ENCODE results near the gene FGFBP1. TPM values are rescaled to one million over a fixed set of nuclear protein-coding genes. Genes with fewer than 3 reads are reported as not detected.

The FGFBP1 gene
- total RNA-seq, 1 donor from 2014 or later = not detected

DNA sequence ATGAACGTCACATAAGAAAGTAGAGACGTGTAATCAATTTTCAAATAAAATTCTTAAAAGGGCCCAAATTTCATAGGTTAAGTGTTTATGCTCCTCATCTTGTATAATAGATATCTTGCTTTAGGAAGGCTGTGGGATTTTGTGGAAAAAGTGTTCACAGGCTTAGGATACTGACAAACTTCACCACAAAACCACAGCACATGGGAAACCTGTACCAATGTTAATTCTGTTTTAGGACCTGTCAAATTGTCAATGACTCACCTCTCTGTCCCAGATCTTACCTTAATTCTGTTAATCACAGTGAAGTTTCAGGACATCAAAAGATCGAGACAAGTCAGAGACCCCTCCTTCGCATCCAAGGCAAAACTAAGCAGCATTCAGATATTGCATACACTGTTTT lies 24.2 kb downstream of the FGFBP1 start:
- Mint-ChIP-seq H3K9me3 (ENCODE audit: unreplicated experiment) (peaks cover 5% of the 10 kb centered on the region), H3K4me1 (ENCODE audit: unreplicated experiment) (peaks cover 11% of the 10 kb centered on the region), H3K27ac (ENCODE audit: unreplicated experiment) (no peak overlapping the region), H3K4me3 (ENCODE audit: unreplicated experiment) (no peak overlapping the region), H3K36me3 (ENCODE audit: unreplicated experiment) (no peaks in the 10 kb centered on the region), H3K27me3 (ENCODE audit: unreplicated experiment) (no peaks in the 10 kb centered on the region)
- no peak for DNase-seq (ENCODE audit: extremely low spot score, unreplicated experiment)
- TF ChIP-seq, protein P1, sequence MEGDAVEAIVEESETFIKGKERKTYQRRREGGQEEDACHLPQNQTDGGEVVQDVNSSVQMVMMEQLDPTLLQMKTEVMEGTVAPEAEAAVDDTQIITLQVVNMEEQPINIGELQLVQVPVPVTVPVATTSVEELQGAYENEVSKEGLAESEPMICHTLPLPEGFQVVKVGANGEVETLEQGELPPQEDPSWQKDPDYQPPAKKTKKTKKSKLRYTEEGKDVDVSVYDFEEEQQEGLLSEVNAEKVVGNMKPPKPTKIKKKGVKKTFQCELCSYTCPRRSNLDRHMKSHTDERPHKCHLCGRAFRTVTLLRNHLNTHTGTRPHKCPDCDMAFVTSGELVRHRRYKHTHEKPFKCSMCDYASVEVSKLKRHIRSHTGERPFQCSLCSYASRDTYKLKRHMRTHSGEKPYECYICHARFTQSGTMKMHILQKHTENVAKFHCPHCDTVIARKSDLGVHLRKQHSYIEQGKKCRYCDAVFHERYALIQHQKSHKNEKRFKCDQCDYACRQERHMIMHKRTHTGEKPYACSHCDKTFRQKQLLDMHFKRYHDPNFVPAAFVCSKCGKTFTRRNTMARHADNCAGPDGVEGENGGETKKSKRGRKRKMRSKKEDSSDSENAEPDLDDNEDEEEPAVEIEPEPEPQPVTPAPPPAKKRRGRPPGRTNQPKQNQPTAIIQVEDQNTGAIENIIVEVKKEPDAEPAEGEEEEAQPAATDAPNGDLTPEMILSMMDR (IDR thresholded peaks at IDR 0.05) = no peak

DNA sequence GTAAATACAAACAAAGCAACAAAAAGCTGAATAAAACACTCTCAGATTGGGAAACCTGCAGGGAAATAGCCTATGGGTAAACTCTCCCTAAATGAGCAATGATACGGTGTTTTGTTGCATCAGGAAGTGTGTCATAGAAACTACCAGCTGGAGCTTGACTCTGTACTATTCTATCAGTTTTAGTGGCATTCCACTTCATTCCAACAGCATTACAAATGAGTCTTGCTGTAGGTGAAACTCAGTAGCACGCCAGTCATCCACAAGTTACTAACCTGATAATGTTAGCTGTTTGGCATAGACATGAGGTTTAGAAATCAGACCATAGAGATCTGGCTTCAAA lies 24.9 kb downstream of the FGFBP1 start:
- Mint-ChIP-seq H3K27ac (ENCODE audit: unreplicated experiment) (peak overlapping the region; percentile 18), H3K36me3 (ENCODE audit: unreplicated experiment) (no peaks in the 10 kb centered on the region), H3K27me3 (ENCODE audit: unreplicated experiment) (no peaks in the 10 kb centered on the region), H3K4me3 (ENCODE audit: unreplicated experiment) (no peak overlapping the region), H3K9me3 (ENCODE audit: unreplicated experiment) (peaks cover 9% of the 10 kb centered on the region), H3K4me1 (ENCODE audit: unreplicated experiment) (peaks cover 11% of the 10 kb centered on the region)
- no peak for DNase-seq (ENCODE audit: extremely low spot score, unreplicated experiment)
- TF ChIP-seq, protein P1 (IDR thresholded peaks at IDR 0.05) = no peak

GRCh38 chr4:15912961-15913630 lies 25.4 kb downstream of the FGFBP1 start:
- TF ChIP-seq, protein P1 (IDR thresholded peaks at IDR 0.05) = no peak
- no peak for DNase-seq (ENCODE audit: extremely low spot score, unreplicated experiment)
- H3K9me3 Mint-ChIP-seq (ENCODE audit: unreplicated experiment) = peaks cover 12% of the 10 kb centered on the region
- H3K27ac Mint-ChIP-seq (ENCODE audit: unreplicated experiment) = peak overlapping the region; percentile 18
- no peaks in the 10 kb centered on the region for H3K36me3 Mint-ChIP-seq (ENCODE audit: unreplicated experiment)
- no peaks in the 10 kb centered on the region for H3K27me3 Mint-ChIP-seq (ENCODE audit: unreplicated experiment)
- no peak overlapping the region for H3K4me3 Mint-ChIP-seq (ENCODE audit: unreplicated experiment)
- H3K4me1 Mint-ChIP-seq (ENCODE audit: unreplicated experiment) = peaks cover 11% of the 10 kb centered on the region

DNA sequence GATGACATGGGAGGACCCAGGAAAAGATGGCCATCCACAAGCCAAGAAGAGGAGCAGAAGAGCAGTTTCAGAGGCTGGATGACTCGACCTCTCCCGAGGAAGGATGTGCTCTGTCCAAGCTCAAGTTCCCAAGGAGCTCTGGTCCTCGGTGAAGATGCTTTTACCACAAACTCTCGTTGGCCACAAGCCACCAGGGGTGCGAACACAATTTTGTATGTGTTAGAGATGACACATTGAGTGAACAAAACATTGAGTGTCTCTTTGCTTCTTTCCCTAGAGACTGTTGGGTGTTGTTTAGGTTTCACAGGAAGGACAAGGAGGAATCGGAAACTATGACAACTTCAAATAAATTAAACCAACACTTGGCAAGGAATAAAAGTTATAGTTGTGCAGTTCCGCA lies 26.3 kb downstream of the FGFBP1 start:
- Mint-ChIP-seq H3K4me1 (ENCODE audit: unreplicated experiment) (peaks cover 17% of the 10 kb centered on the region), H3K27ac (ENCODE audit: unreplicated experiment) (no peak overlapping the region), H3K36me3 (ENCODE audit: unreplicated experiment) (no peaks in the 10 kb centered on the region), H3K9me3 (ENCODE audit: unreplicated experiment) (peaks cover 12% of the 10 kb centered on the region), H3K4me3 (ENCODE audit: unreplicated experiment) (no peak overlapping the region), H3K27me3 (ENCODE audit: unreplicated experiment) (no peaks in the 10 kb centered on the region)
- DNase-seq (ENCODE audit: extremely low spot score, unreplicated experiment) = no peak
- TF ChIP-seq, protein P1 (IDR thresholded peaks at IDR 0.05) = no peak

GRCh38 chr4:15910155-15910940 lies 28.2 kb downstream of the FGFBP1 start:
- Mint-ChIP-seq H3K4me3 (ENCODE audit: unreplicated experiment) (no peak overlapping the region), H3K27me3 (ENCODE audit: unreplicated experiment) (no peaks in the 10 kb centered on the region), H3K36me3 (ENCODE audit: unreplicated experiment) (no peaks in the 10 kb centered on the region), H3K9me3 (ENCODE audit: unreplicated experiment) (peaks cover 7% of the 10 kb centered on the region), H3K4me1 (ENCODE audit: unreplicated experiment) (peaks cover 20% of the 10 kb centered on the region), H3K27ac (ENCODE audit: unreplicated experiment) (no peak overlapping the region)
- DNase-seq (ENCODE audit: extremely low spot score, unreplicated experiment) = no peak
- TF ChIP-seq, protein P1 (IDR thresholded peaks at IDR 0.05) = no peak

All from osteocyte (in vitro differentiated cells).